ENCODE results near the gene CPSF6. TPM values are rescaled to one million over a fixed set of nuclear protein-coding genes. Genes with fewer than 3 reads are reported as not detected.

The CPSF6 gene
- total RNA-seq, 1 experiment from 2014 or later = 96.7 TPM

DNA sequence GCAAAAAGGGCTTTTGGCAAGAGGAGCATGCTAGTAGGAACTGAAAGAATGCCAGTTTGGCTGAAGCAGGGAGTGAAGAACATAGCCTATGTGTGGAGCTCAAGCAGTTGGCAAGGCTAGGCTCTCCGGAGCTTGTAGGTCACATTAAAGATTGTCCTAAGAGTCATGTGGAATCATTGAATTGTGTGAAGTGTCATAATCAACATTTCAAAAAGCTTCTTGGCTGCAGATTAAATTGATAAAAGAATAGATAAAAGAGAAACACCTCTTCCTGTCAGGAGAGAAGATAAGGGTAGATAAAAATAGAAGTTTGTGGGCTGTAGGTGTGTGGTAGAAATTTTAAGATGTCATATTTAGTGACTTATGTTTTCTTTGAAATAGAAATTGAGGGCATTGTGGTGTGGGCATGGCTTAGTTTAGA lies 36.1 kb downstream of the CPSF6 start:
- intact Hi-C loops (cut with micrococcal nuclease) = no loop called here

DNA sequence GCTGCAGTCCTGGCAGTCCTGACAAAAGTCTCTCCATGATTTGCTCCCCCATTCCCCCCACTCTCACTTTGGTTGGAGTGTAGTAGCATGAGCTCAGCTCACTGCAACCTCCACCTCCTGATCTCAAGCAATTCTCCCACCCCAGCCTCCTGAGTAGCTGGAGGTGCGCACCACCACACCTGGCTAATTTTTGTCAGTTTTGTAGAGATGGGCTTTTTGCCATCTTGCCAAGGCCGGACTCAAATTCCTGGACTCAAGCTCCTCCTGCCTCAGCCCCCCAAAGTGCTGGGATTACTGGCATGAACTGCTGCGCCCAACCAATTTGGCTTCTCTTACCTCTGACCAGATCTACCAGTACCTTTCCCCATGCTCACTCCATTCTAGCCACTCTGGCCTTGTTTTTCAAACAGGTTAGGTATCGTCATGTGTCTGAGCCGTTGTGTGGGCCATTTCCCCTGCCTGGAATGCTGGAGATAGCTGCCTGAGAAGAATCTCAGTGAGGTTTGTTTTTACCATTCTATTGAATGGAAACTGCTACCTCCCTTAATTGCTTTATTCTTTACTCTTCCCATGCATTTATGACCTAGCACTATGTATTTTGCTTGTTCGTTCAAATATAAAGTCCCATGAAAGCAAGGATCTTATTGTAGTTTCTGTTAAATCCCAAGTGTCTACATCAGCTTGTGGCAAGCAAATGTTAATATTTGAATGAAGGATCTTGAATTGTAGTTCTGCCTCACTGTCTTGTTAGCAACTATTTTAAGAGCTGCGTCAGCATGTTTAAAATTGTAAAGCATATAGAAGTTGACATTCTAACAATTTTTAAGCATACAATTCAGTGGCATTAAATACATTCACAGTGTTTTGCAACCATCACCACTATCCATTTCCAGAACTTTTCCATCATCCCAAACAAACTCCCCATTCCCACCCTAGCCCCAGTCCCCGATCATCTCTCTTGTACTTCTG lies 39.7 kb downstream of the CPSF6 start:
- no peak overlapping the region for H3K9ac ChIP-seq (ENCODE audit: low read length)
- H3K79me2 ChIP-seq (ENCODE audit: low read length) = no peaks in the 10 kb centered on the region
- H3K27ac ChIP-seq (ENCODE audit: low read length) = no peak overlapping the region
- no peaks in the 10 kb centered on the region for H3K9me3 ChIP-seq (ENCODE audit: low read length)
- H3K36me3 ChIP-seq (ENCODE audit: low read depth, low read length) = no peaks in the 10 kb centered on the region
- no peak for DNase-seq
- no peak overlapping the region for H3K4me2 ChIP-seq (ENCODE audit: low read length)
- no TSS peak for BruUV-seq (replicated peaks)
- H3K4me3 ChIP-seq (ENCODE audit: low read length) = no peak overlapping the region
- H3K4me1 ChIP-seq (ENCODE audit: insufficient read depth, low read length) = peaks cover 11% of the 10 kb centered on the region
- intact Hi-C loops (cut with micrococcal nuclease) = no loop called here
- no peak for ATAC-seq
- ChIA-PET POLR2A (ENCODE audit: unreplicated experiment) (no interaction called here), CTCF (no interaction called here)
- TF ChIP-seq, protein P1, sequence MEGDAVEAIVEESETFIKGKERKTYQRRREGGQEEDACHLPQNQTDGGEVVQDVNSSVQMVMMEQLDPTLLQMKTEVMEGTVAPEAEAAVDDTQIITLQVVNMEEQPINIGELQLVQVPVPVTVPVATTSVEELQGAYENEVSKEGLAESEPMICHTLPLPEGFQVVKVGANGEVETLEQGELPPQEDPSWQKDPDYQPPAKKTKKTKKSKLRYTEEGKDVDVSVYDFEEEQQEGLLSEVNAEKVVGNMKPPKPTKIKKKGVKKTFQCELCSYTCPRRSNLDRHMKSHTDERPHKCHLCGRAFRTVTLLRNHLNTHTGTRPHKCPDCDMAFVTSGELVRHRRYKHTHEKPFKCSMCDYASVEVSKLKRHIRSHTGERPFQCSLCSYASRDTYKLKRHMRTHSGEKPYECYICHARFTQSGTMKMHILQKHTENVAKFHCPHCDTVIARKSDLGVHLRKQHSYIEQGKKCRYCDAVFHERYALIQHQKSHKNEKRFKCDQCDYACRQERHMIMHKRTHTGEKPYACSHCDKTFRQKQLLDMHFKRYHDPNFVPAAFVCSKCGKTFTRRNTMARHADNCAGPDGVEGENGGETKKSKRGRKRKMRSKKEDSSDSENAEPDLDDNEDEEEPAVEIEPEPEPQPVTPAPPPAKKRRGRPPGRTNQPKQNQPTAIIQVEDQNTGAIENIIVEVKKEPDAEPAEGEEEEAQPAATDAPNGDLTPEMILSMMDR (conservative IDR thresholded peaks at IDR 0.05; ENCODE audit: low read depth, low read length) = no peak
- TF ChIP-seq EZH2phosphoT487 (IDR thresholded peaks at IDR 0.05; ENCODE audit: borderline replicate concordance, low read length) (no peak), EZH2 (IDR thresholded peaks at IDR 0.05; ENCODE audit: low read length, unreplicated experiment) (no peak)
- no peaks in the 10 kb centered on the region for H3K27me3 ChIP-seq (ENCODE audit: low read length)
- peaks cover 3% of the 10 kb centered on the region; the same call in 1 of the 2 replicates for H4K20me1 ChIP-seq (ENCODE audit: low read length)
- H3K9me2 ChIP-seq (replicated peaks; ENCODE audit: low read length) = no peaks in the 10 kb centered on the region
- no peak overlapping the region for H2AFZ ChIP-seq (ENCODE audit: low read length)
- no peaks in the 10 kb centered on the region for H3F3A ChIP-seq (ENCODE audit: low read length, unreplicated experiment)

More for the DNA sequence above, 36.1 kb downstream of the CPSF6 start:
- BruUV-seq (replicated peaks) = no TSS peak
- ATAC-seq = no peak
- Histone ChIP-seq H3K4me3 (ENCODE audit: low read length) (no peak overlapping the region), H3K27me3 (ENCODE audit: low read length) (no peaks in the 10 kb centered on the region), H3K9me3 (ENCODE audit: low read length) (no peaks in the 10 kb centered on the region), H3K27ac (ENCODE audit: low read length) (no peak overlapping the region), H3K9me2 (replicated peaks; ENCODE audit: low read length) (no peaks in the 10 kb centered on the region), H3K79me2 (ENCODE audit: low read length) (no peaks in the 10 kb centered on the region), H2AFZ (ENCODE audit: low read length) (no peak overlapping the region), H3K9ac (ENCODE audit: low read length) (no peak overlapping the region), H3K4me2 (ENCODE audit: low read length) (no peak overlapping the region), H3K4me1 (ENCODE audit: insufficient read depth, low read length) (no peaks in the 10 kb centered on the region), H3K36me3 (ENCODE audit: low read depth, low read length) (peaks cover 6% of the 10 kb centered on the region; the same call in 1 of the 2 replicates), H3F3A (ENCODE audit: low read length, unreplicated experiment) (no peaks in the 10 kb centered on the region), H4K20me1 (ENCODE audit: low read length) (no peaks in the 10 kb centered on the region)
- POLR2A ChIA-PET (ENCODE audit: unreplicated experiment) = no interaction called here
- no peak for DNase-seq
- CTCF ChIA-PET = no interaction called here
- TF ChIP-seq, protein P1 (conservative IDR thresholded peaks at IDR 0.05; ENCODE audit: low read depth, low read length) = no peak
- TF ChIP-seq EZH2 (IDR thresholded peaks at IDR 0.05; ENCODE audit: low read length, unreplicated experiment) = no peak
- no peak for TF ChIP-seq EZH2phosphoT487 (IDR thresholded peaks at IDR 0.05; ENCODE audit: borderline replicate concordance, low read length)

All from PC-3 (cell line).